K562 (cell line): Measurements from ENCODE around the gene PSD4. TPM values are rescaled to one million over a fixed set of nuclear protein-coding genes. Genes with fewer than 3 reads are reported as not detected.

Source experiments
- ATAC-seq: fragments of 200-7000 bp; cut with Tn5 transposase; 3 replicates; pipeline ENCODE4 v1.9.1; 2020; ENCODE audit warnings: moderate library complexity
- BruUV-seq: library from RNA; stranded (reverse); fragments of 400-500 nt; replicated peaks from 2 replicates; lab custom pipeline; 2021; lab: Mats Ljungman, UMichigan
- CTCF ChIA-PET: fragments of 300-600 bp; formaldehyde crosslinking; extraction: SDS; loops from one replicate; lab custom pipeline; 2021; ENCODE audit warnings: low intra/inter-chr PET ratio; lab: Yijun Ruan, JAX
- POLR2A ChIA-PET: fragments of 300-600, 350-650 bp; sonication (Branson Sonifier 250); formaldehyde crosslinking; extraction: SDS; loops from one replicate; lab custom pipeline; 2021; ENCODE audit warnings: antibody characterized with exemption, inconsistent platforms; lab: Yijun Ruan, JAX
- DNase-seq, 4 experiments: peaks; one replicate each; pipeline versions ENCODE4 v3.0.0 to v3.0.0-alpha.2; 2011 to 2018; ENCODE audit warnings: low spot score in 3 of 4, mixed read lengths in 3 of 4; ENCODE audit errors: extremely low read depth in 1 of 4
- FAIRE-seq: peaks from 2 replicates; lab custom pipeline; 2011; peaks lifted over from hg19 to GRCh38; lab: Jason Lieb, UNC
- H2AFZ ChIP-seq: 2 replicates; pipeline ENCODE4 v1.6.0; 2011; ENCODE audit warnings: low read depth, low read length, control low read depth, inconsistent platforms
- H3K27ac ChIP-seq: fragments of 200-600 bp; 3 replicates; pipeline ENCODE4 v1.8.0; 2011; ENCODE audit warnings: low read depth, mild to moderate bottlenecking, control low read depth, inconsistent platforms, low read length, moderate library complexity, mixed read lengths; ENCODE audit errors: extremely low read depth
- H3K27me3 ChIP-seq, 2 experiments: fragments of 300-600 bp in 1 of 2; 2 replicates in 1 of 2; 3 replicates in 1 of 2; pipeline versions ENCODE4 v1.6.0 to v1.8.0; 2011; ENCODE audit warnings: inconsistent platforms in 2 of 2, low read length in 2 of 2, mild to moderate bottlenecking in 1 of 2, mixed read lengths in 1 of 2, moderate library complexity in 1 of 2; ENCODE audit not compliant: control insufficient read depth in 2 of 2, insufficient read depth in 2 of 2
- H3K36me3 ChIP-seq: fragments of 300-600 bp; 3 replicates; pipeline ENCODE4 v1.8.0; 2011; ENCODE audit warnings: mild to moderate bottlenecking, low read length, inconsistent platforms; ENCODE audit not compliant: control insufficient read depth, insufficient read depth
- H3K4me1 ChIP-seq, 2 experiments: fragments of 200-600 bp in 1 of 2; replicated peaks in 1 of 2; 2 replicates in 1 of 2; 3 replicates in 1 of 2; pipeline versions ENCODE4 v1.5.1 to v1.8.0; 2011; ENCODE audit warnings: inconsistent platforms in 2 of 2, low read length in 2 of 2, mild to moderate bottlenecking in 1 of 2, mixed read lengths in 1 of 2, moderate library complexity in 1 of 2; ENCODE audit not compliant: control insufficient read depth in 2 of 2, insufficient read depth in 2 of 2
- H3K4me2 ChIP-seq: 2 replicates; pipeline ENCODE4 v1.6.1; 2011; ENCODE audit warnings: low read length, control low read depth, inconsistent platforms, mixed read lengths; ENCODE audit not compliant: insufficient read depth
- H3K4me3 ChIP-seq: fragments of 200-600 bp; sonication (generic), shearing (Covaris generic); 2 replicates; pipeline ENCODE4 v1.5.1; 2016; ENCODE audit warnings: control low read depth, inconsistent platforms
- H3K79me2 ChIP-seq: fragments of 200-600 bp; 3 replicates; pipeline ENCODE4 v1.8.0; 2011; ENCODE audit warnings: low read length, inconsistent platforms; ENCODE audit not compliant: control insufficient read depth, insufficient read depth
- H3K9ac ChIP-seq, 2 experiments: 2 replicates each; pipeline versions ENCODE4 v1.6.0 to v1.6.1; 2011; ENCODE audit warnings: low read depth in 2 of 2, low read length in 2 of 2, control low read depth in 1 of 2, inconsistent platforms in 1 of 2, mild to moderate bottlenecking in 1 of 2, mixed read lengths in 1 of 2; ENCODE audit not compliant: insufficient read depth in 1 of 2
- H3K9me1 ChIP-seq: one replicate; pipeline ENCODE4 v1.6.0; 2011; ENCODE audit warnings: inconsistent platforms, mild to moderate bottlenecking, low read length, moderate library complexity; ENCODE audit not compliant: control insufficient read depth, insufficient read depth
- H3K9me3 ChIP-seq: replicated peaks from 2 replicates; pipeline ENCODE4 v1.5.1; 2011; ENCODE audit warnings: low read depth, low read length, inconsistent platforms; ENCODE audit not compliant: control insufficient read depth, insufficient read depth
- H4K20me1 ChIP-seq: replicated peaks from 2 replicates; pipeline ENCODE4 v1.6.1; 2011; ENCODE audit warnings: low read length, inconsistent platforms, mixed read lengths; ENCODE audit not compliant: control insufficient read depth, insufficient read depth
- BACH1 ChIP-seq: fragments of 200-800 bp; sonication (Bioruptor generic); IDR thresholded peaks from 2 replicates; pipeline ENCODE4 v1.6.1; 2016; ENCODE audit warnings: missing genetic modification characterization, missing compliant biosample characterization
- CBFA2T2 ChIP-seq: fragments of 450-650 bp; conservative IDR thresholded peaks from 2 replicates; pipeline ENCODE4 v1.6.1; 2017; ENCODE audit warnings: mild to moderate bottlenecking
- CEBPG ChIP-seq, 3 experiments: fragments of 200-800 bp in 1 of 3; sonication (Bioruptor generic) in 1 of 3; sonication (generic) in 1 of 3; formaldehyde crosslinking in 1 of 3; IDR thresholded peaks in 2 of 3; conservative IDR thresholded peaks in 1 of 3; 2 replicates each; pipeline versions ENCODE4 v1.6.1 to v1.8.0; 2016 to 2022; ENCODE audit warnings: missing compliant biosample characterization in 2 of 3, missing genetic modification characterization in 2 of 3, mild to moderate bottlenecking in 1 of 3, missing genetic modification reagents in 1 of 3
- HMG20B ChIP-seq: fragments of 250-450 bp; sonication (Bioruptor Pico); IDR thresholded peaks from 2 replicates; pipeline ENCODE4 v1.5.0; 2021; ENCODE audit warnings: mild to moderate bottlenecking
- HSF4 ChIP-seq: fragments of 250-450 bp; sonication (Bioruptor Pico); IDR thresholded peaks from 2 replicates; pipeline ENCODE4 v2.1.2; 2022; ENCODE audit warnings: mild to moderate bottlenecking, moderate library complexity, borderline replicate concordance
- MEF2D ChIP-seq: conservative IDR thresholded peaks from 2 replicates; pipeline ENCODE4 v1.6.1; 2016; ENCODE audit warnings: low read depth, missing genetic modification characterization, missing compliant biosample characterization
- POLR2A ChIP-seq: fragments of 450-650 bp; conservative IDR thresholded peaks from 2 replicates; pipeline ENCODE4 v1.6.1; 2016
- TCFL5 ChIP-seq: fragments of 250-450 bp; sonication (Bioruptor Pico); conservative IDR thresholded peaks from 2 replicates; pipeline ENCODE4 v1.6.1; 2021; ENCODE audit warnings: mild to moderate bottlenecking, moderate library complexity, matching md5 sums
- WGBS: fragments of 100-300 bp; shearing (Covaris generic); methylation state at CpG from one replicate; pipeline ENCODE4 v1.1.6; 2016; ENCODE audit warnings: low coverage, mixed read lengths; ENCODE audit not compliant: insufficient coverage; ENCODE audit errors: missing lambda C conversion rate; 5-methylcytosine and 5-hydroxymethylcytosine counted together
- in situ Hi-C: fragments of 300-500 bp; cut with MboI; formaldehyde crosslinking; loops from 4 replicates; pipeline ENCODE4 v1.15.0; 2018; ENCODE audit warnings: inconsistent platforms, mixed read lengths
- intact Hi-C: fragments of 100-400 bp; cut with micrococcal nuclease; formaldehyde crosslinking; loops from 2 replicates; pipeline ENCODE4 v1.14.2; 2022
- polyA plus RNA-seq, 8 experiments: library from polyadenylated mRNA; depleted of rRNA in 4 of 8; stranded (reverse) in 5 of 8; unstranded in 3 of 8; fragments of >200 nt; fragmentation: Nextera tagmentation in 2 of 8; fragmentation: Illumina TruSeq in 1 of 8; extraction: Ambion mirVana in 2 of 8; extraction: Trizol in 1 of 8; gene quantifications; 2 replicates each; pipeline versions ENCODE4 v1.2.1 to v1.2.3, GENCODE V29; 2011 to 2014; ENCODE audit warnings: inconsistent platforms in 1 of 8, missing spikeins in 1 of 8
- total RNA-seq, 7 experiments: library from RNA; depleted of rRNA in 6 of 7; stranded (reverse); fragments of >200 nt in 6 of 7; fragmentation: Illumina TruSeq in 2 of 7; extraction: Trizol in 2 of 7; gene quantifications; 2 replicates each; pipeline versions ENCODE4 v1.2.1 to v1.2.3, GENCODE V29; 2011 to 2021; ENCODE audit warnings: low replicate concordance in 1 of 7
- TF ChIP-seq, protein P1 (sequence below): fragments of 450-650 bp; IDR thresholded peaks from 2 replicates; pipeline ENCODE4 v1.6.1; 2017; ENCODE audit warnings: antibody characterized with exemption
- TF ChIP-seq, protein P2 (sequence below), 2 experiments: IDR thresholded peaks; 2 replicates each; pipeline ENCODE4 v1.6.1; 2012; ENCODE audit warnings: improper control_type of control experiment in 2 of 2, low read depth in 2 of 2, low read length in 2 of 2, borderline replicate concordance in 1 of 2
- TF ChIP-seq, protein P3 (sequence below): sonication (generic); formaldehyde crosslinking; IDR thresholded peaks from 2 replicates; pipeline ENCODE4 v1.9.0; 2022; ENCODE audit warnings: mild to moderate bottlenecking, missing genetic modification reagents
- TF ChIP-seq, protein P4 (sequence below), 2 experiments: fragments of 450-650 bp in 1 of 2; sonication (generic) in 1 of 2; formaldehyde crosslinking in 1 of 2; IDR thresholded peaks in 1 of 2; conservative IDR thresholded peaks in 1 of 2; 2 replicates each; pipeline versions ENCODE4 v1.6.1 to v1.8.1; 2016 to 2023; ENCODE audit warnings: mild to moderate bottlenecking in 2 of 2, moderate library complexity in 2 of 2, inconsistent platforms in 1 of 2, missing genetic modification reagents in 1 of 2
- TF ChIP-seq, protein P5 (sequence below): sonication (generic); formaldehyde crosslinking; IDR thresholded peaks from 2 replicates; pipeline ENCODE4 v1.5.0; 2020; ENCODE audit warnings: missing genetic modification reagents

The PSD4 gene
- total and polyA plus RNA-seq, 9 of the 15 experiments (the other 6 are each of a cell fraction or from before 2014, with no cell fraction given), result 0.46 to 54.0 (median 20.8) TPM

DNA sequence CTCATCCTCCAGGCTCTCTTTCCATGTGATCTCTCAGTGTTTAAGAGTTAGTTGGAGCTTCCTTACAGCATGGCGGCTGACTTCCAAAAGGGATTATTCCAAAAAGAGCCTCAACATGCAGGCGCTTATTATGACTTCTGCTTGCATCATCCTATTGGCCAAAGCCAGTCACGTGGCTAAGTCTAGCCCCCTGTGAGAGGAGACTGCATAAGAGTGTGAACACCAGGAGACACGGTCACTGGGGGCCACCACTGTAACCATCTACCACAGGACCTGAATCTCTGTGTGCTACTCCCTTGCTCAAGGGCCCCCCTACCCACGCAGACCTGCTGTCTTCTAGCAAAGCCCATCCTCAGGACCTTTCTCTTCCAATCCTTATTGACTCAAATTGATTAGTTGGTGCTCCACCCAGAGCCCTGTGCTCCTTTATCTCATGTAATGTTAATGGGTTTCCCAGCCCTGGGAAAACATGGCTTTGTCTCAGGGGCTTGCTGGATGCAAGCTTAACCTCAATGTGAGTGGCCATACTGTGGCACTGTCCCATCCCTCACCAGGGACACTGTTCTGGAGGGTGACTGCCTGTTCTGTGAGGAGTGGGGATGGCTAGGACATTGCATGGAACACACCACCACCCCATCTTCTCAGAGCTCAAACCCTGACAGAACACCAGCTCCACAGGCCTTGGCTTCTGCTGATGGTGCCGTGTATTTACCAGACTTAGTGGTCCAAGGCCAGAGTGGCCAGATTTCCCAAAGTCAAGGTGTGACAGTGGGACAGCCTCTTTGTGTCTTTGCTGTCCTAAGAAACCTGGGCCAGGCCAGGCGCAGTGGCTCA, 42.2 kb upstream of the PSD4 start:
- 1% methylated on average over 7 of the region's 7 CpGs for WGBS
- Histone ChIP-seq H3K4me1 (no peaks in the 10 kb centered on the region), H3K4me3 (no peak overlapping the region), H3K9me3 (no peaks in the 10 kb centered on the region), H3K9ac (no peak overlapping the region), H3K27me3 (peaks cover 10 to 39% of the 10 kb centered on the region in 2 experiments), H3K9me1 (no peaks in the 10 kb centered on the region), H3K79me2 (no peaks in the 10 kb centered on the region), H3K4me2 (no peak overlapping the region), H4K20me1 (no peaks in the 10 kb centered on the region), H2AFZ (no peak overlapping the region; the same call in 1 of the 2 replicates), H3K36me3 (no peaks in the 10 kb centered on the region), H3K27ac (no peak overlapping the region)
- in situ Hi-C loops, result no loop called here
- intact Hi-C loops, result no loop called here
- POLR2A ChIA-PET, result no interaction called here
- no TSS peak for BruUV-seq
- ATAC-seq (peak; percentile 57), DNase-seq (no peak), FAIRE-seq (no peak)
- CTCF ChIA-PET, result no interaction called here
- TF ChIP-seq MEF2D (tag), result no peak
- TF ChIP-seq HSF4, result no peak
- no peak for TF ChIP-seq CEBPG (CRISPR knock-in tag; IDR thresholded peaks at IDR 0.05)
- 0 out of 4 replicates have a peak, but pooled peaks of 1 of the 2 experiments have one; percentile 18 for TF ChIP-seq CEBPG (tag; conservative IDR thresholded peaks at IDR 0.05 in 1 of 2, IDR thresholded peaks at IDR 0.05 in 1 of 2)
- TF ChIP-seq, protein P1, sequence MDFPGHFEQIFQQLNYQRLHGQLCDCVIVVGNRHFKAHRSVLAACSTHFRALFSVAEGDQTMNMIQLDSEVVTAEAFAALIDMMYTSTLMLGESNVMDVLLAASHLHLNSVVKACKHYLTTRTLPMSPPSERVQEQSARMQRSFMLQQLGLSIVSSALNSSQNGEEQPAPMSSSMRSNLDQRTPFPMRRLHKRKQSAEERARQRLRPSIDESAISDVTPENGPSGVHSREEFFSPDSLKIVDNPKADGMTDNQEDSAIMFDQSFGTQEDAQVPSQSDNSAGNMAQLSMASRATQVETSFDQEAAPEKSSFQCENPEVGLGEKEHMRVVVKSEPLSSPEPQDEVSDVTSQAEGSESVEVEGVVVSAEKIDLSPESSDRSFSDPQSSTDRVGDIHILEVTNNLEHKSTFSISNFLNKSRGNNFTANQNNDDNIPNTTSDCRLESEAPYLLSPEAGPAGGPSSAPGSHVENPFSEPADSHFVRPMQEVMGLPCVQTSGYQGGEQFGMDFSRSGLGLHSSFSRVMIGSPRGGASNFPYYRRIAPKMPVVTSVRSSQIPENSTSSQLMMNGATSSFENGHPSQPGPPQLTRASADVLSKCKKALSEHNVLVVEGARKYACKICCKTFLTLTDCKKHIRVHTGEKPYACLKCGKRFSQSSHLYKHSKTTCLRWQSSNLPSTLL, result no peak
- TF ChIP-seq, protein P2, sequence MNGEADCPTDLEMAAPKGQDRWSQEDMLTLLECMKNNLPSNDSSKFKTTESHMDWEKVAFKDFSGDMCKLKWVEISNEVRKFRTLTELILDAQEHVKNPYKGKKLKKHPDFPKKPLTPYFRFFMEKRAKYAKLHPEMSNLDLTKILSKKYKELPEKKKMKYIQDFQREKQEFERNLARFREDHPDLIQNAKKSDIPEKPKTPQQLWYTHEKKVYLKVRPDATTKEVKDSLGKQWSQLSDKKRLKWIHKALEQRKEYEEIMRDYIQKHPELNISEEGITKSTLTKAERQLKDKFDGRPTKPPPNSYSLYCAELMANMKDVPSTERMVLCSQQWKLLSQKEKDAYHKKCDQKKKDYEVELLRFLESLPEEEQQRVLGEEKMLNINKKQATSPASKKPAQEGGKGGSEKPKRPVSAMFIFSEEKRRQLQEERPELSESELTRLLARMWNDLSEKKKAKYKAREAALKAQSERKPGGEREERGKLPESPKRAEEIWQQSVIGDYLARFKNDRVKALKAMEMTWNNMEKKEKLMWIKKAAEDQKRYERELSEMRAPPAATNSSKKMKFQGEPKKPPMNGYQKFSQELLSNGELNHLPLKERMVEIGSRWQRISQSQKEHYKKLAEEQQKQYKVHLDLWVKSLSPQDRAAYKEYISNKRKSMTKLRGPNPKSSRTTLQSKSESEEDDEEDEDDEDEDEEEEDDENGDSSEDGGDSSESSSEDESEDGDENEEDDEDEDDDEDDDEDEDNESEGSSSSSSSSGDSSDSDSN (IDR thresholded peaks at IDR 0.05; ENCODE audit: borderline replicate concordance in 1 of 2, low read depth in 2 of 2, low read length in 2 of 2), result no peak
- TF ChIP-seq CBFA2T2, result 0 out of 2 replicates have a peak, but pooled peaks have one; percentile 12
- TF ChIP-seq, protein P3, sequence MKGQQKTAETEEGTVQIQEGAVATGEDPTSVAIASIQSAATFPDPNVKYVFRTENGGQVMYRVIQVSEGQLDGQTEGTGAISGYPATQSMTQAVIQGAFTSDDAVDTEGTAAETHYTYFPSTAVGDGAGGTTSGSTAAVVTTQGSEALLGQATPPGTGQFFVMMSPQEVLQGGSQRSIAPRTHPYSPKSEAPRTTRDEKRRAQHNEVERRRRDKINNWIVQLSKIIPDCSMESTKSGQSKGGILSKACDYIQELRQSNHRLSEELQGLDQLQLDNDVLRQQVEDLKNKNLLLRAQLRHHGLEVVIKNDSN (CRISPR knock-in tag), result peak; percentile 77
- TF ChIP-seq, protein P4, sequence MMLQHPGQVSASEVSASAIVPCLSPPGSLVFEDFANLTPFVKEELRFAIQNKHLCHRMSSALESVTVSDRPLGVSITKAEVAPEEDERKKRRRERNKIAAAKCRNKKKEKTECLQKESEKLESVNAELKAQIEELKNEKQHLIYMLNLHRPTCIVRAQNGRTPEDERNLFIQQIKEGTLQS (IDR thresholded peaks at IDR 0.05), result peak; percentile 21; the same call in 1 of the 2 replicates
- TF ChIP-seq, protein P4 (CRISPR knock-in tag; conservative IDR thresholded peaks at IDR 0.05), result no peak
- no peak for TF ChIP-seq TCFL5 (CRISPR knock-in tag)
- TF ChIP-seq POLR2A, result no peak
- TF ChIP-seq HMG20B, result no peak
- no peak for TF ChIP-seq BACH1 (tag)
- TF ChIP-seq, protein P5, sequence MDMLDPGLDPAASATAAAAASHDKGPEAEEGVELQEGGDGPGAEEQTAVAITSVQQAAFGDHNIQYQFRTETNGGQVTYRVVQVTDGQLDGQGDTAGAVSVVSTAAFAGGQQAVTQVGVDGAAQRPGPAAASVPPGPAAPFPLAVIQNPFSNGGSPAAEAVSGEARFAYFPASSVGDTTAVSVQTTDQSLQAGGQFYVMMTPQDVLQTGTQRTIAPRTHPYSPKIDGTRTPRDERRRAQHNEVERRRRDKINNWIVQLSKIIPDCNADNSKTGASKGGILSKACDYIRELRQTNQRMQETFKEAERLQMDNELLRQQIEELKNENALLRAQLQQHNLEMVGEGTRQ (CRISPR knock-in tag), result peak; percentile 81
